ENCODE results near the gene SLC4A11.

DNA sequence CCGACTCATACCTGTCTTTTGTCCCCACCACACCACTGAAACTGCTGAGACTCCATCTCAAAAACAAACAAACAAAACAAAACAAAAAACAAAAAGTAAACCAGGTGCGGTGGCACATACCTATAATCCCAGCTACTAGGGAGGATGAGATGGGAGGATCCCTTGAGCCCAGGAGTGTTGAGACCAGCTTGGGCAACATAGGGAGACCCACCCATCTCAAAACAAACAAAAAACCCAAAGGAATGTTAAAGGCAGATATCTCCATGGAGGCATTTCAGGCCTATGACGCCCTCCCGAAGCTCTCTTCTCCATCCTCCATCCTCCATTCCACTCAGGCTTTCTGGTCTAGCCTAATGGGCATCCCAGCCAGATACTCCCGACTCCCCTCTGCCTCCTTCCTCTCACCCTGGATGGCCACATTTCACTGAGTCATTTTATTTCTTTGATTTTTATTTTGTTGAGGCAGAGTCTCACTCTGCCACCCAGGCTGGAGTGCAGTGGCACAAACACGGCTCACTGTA, 3.2 kb upstream of the SLC4A11 start:
- TF ChIP-seq, protein P1, sequence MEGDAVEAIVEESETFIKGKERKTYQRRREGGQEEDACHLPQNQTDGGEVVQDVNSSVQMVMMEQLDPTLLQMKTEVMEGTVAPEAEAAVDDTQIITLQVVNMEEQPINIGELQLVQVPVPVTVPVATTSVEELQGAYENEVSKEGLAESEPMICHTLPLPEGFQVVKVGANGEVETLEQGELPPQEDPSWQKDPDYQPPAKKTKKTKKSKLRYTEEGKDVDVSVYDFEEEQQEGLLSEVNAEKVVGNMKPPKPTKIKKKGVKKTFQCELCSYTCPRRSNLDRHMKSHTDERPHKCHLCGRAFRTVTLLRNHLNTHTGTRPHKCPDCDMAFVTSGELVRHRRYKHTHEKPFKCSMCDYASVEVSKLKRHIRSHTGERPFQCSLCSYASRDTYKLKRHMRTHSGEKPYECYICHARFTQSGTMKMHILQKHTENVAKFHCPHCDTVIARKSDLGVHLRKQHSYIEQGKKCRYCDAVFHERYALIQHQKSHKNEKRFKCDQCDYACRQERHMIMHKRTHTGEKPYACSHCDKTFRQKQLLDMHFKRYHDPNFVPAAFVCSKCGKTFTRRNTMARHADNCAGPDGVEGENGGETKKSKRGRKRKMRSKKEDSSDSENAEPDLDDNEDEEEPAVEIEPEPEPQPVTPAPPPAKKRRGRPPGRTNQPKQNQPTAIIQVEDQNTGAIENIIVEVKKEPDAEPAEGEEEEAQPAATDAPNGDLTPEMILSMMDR (IDR thresholded peaks at IDR 0.05; ENCODE audit: low read depth, low read length): no peak
- TF ChIP-seq POLR2A (IDR thresholded peaks at IDR 0.05; ENCODE audit: extremely low read depth, insufficient read length) (no peak), MYC (IDR thresholded peaks at IDR 0.05; ENCODE audit: low read depth, low read length) (no peak)
- TF ChIP-seq, protein P2, sequence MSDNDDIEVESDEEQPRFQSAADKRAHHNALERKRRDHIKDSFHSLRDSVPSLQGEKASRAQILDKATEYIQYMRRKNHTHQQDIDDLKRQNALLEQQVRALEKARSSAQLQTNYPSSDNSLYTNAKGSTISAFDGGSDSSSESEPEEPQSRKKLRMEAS (IDR thresholded peaks at IDR 0.05; ENCODE audit: low read depth, low read length): no peak
